DOHH2 (cell line): ENCODE measurements around the gene SLC1A5.
"Not testable (repeated sequence)": the region's sequence is repeated elsewhere in the genome, so short reads cannot be mapped to it uniquely, and the experiment has no call there.

Experiments used
- CTCF ChIP-seq: fragments of 200-600 bp; sonication (generic); IDR thresholded peaks from one replicate; pipeline ENCODE4 v1.5.1; 2014; ENCODE audit warnings: antibody characterized with exemption, mild to moderate bottlenecking, low read depth, low read length; ENCODE audit not compliant: poor library complexity, severe bottlenecking
- EZH2phosphoT487 ChIP-seq: fragments of 200-600 bp; sonication (generic); IDR thresholded peaks from 2 replicates; pipeline ENCODE4 v1.6.1; 2017; ENCODE audit warnings: borderline replicate concordance, mild to moderate bottlenecking, antibody characterized with exemption, low read length, moderate library complexity, mixed read lengths

GRCh38 chr19:46768746-46769145 is 19.6 kb downstream of the SLC1A5 start:
- TF ChIP-seq CTCF, EZH2phosphoT487: not testable (repeated sequence)
